HG02970 (cell line): Measurements from ENCODE around the gene RTP3.
"Not testable (repeated sequence)": the region's sequence is repeated elsewhere in the genome, so short reads cannot be mapped to it uniquely, and the experiment has no call there.

Experiments
- ATAC-seq: cut with Tn5 transposase; IDR thresholded peaks from one replicate; pipeline ENCODE4 v1.9.1; 2021; ENCODE audit warnings: mild to moderate bottlenecking, moderate library complexity, moderate number of reproducible peaks; ENCODE audit not compliant: unreplicated experiment, low FRiP score

RTP3 gene

DNA sequence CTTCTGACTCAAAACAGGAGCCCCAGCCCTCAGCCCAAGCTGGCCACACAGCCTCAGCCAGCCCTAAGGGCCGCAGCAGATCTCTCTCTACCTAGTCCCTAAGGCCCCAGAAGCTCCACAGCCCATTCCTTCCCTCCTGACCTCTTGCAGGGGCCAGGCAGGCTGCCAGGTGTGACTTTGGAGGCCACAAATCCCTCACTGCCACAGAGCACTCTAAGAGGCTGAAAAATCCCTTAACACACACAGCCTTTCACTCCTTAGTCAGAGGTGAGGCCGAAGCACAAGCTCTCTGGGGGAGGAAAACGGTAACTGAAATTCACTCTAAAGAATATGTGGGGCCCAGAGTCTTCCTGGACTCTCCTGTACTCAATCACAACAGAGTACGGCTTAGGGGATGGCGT, 45.0 kb downstream of the RTP3 start:
- ATAC-seq, result no peak

DNA sequence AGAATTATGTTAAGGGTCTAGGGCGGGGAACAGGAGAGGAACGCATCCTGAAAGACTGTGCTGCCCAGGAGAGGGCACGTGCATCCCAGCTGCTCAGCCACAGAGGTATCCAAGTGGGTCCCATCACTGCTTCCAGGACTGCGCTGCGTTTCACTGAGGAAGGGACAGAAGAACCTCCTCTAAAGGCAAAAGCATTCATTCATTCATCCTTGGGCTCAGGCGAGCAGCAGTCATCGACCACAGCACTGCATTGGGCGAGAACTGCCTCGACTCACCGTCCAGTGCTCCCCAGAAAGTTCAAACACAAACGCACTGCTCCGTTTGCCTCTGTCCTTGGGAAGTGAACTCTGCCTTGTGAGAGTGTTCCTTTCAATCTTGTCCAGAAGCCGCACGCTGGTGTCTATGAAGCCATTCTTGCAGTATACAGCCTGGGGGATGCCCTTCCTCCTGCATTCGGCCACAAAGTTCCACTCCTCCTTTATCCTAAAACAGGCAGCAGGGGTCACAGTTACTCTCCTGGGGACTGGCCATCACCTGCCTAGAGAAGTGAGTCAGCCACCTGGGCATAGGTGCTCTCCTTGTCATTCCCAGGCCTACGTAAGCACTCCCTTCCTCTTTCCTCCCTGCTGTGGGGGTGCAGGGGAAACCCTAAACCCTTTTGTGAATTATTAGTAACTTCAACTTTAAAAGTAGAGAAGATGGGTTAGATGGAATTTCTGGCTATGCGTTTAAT, 47.2 kb downstream of the RTP3 start:
- no peak for ATAC-seq

GRCh38 chr3:46545818-46546630, 48.2 kb downstream of the RTP3 start:
- ATAC-seq, result no peak

DNA sequence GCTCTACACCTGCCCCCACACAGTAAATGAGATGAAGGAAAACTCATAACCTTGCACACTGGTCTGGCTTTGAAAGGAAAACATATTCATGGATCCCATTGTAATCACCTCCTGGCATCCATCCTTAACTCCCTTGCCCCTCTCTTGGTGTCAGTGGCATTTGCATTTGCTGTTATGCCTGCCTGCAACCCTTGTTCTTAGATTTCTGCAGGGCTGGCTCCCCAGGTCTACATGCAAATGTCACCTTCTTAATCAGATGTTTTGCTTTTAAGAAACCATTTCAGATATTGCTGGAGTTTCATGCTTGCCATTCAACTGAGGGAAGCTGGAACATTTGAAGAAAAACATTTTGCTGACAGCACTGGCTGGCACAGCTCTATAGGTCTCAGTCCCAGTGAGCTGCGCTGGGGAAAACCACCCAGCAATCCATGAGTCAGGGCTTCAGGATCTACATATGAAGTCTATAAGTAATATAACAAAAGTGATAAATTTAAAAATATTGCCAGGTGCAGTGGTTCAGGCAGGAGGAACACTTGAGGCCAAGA, 49.2 kb downstream of the RTP3 start:
- no peak for ATAC-seq

DNA sequence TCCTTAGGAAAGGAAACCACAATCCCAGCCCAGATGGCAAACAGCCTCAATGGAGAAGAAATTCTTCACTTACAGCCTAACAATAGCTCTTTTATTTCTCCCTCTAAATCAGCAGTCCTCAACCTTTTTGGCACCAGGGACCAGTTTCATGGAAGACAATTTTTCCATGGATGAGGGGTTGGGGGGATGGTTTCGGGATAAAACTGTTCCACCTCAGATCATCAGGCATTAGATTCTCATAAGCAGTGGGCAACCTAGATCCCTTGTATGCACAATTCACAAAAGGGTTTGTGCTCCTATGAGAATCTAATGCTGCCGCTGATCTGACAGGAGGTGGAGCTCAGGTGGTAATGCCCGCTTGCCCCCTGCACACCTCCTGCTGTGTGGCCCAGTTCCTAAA, 50.8 kb downstream of the RTP3 start:
- ATAC-seq, result not testable (repeated sequence)

- no peak for ATAC-seq
Measured at GRCh38 chr3:46549408-46549904, 51.7 kb downstream of the RTP3 start.

DNA sequence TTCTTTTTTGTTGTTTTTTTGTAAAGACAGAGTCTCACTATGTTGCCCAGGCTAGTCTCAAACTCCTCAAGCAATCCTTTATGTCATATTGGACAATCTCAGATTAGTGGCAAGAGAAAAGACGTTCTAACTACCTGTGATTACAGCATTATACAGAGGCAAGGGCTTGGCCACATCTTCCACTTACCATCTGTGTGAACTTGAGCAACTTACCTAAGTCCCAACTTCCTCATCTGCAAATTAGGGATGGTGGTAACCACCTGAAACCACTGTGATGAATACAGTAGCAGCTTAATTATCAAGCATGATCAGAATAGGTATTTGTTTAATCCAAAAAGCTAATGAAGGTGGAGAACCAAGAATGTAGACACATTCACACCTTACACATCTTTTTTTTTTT, 52.2 kb downstream of the RTP3 start:
- ATAC-seq, result no peak
